ENCODE data around the gene FNIP1.
"Not testable (repeated sequence)": the region's sequence is repeated elsewhere in the genome, so short reads cannot be mapped to it uniquely, and the experiment has no call there.

Gene FNIP1

DNA sequence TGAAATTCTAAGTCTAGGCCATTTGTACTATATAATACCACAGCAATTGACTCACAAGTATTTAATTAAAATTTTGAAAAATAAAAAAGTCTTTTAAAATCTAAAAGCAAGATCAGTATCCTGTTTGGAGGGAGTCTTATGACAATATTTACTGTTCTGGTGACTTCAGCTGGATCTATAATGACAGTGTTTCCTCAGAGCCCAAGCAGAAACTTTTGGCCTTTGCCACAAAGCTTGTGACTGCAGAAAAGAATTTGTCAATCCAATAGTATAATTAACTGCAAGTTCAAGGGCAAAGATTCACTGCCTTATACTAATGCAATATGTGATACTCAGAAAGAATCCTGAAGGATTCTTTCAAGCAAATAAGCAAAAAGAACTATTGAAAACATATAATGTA lies 112.2 kb downstream of the FNIP1 start:
- DNase-seq (ENCODE audit: low read depth in 2 of 2), result no peak

DNA sequence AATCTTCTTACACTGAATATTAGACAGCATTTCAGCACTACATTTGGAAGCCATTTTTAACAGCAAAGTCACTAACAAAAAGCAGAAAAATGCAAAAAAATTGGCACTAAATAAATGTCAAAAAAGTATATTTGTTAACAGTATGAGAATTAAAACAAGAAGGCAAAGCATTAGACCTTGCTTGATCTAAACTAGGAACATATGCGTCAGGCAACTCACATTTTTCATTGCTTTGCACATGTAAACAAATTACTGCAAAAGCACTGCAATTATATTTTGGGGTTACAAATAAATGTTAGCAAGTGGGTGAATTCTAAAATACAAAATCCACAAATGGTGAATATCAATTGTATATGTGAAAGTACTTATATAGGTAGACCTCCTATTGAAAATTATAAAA lies 112.8 kb downstream of the FNIP1 start:
- DNase-seq (ENCODE audit: low read depth in 2 of 2), result no peak

DNA sequence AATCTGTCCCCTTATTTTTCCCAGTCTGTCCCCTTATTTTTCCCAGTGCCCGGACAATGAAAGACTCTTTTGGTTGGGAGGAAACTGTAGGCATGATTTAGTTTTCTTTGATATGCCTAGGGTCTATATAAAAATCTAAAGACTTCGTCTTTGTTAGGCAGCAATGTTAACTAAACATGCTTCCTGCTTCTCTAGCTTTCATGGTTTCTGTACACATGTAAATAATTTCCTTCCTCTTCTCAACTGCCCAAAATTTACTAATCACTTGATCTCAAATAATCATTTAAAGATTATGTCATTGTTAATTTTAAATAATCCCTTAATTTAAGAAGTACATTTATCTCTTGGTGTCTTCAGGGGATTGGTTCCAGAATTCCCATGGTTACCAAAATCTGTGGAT lies 114.0 kb downstream of the FNIP1 start:
- DNase-seq (ENCODE audit: low read depth in 2 of 2), result no peak

DNA sequence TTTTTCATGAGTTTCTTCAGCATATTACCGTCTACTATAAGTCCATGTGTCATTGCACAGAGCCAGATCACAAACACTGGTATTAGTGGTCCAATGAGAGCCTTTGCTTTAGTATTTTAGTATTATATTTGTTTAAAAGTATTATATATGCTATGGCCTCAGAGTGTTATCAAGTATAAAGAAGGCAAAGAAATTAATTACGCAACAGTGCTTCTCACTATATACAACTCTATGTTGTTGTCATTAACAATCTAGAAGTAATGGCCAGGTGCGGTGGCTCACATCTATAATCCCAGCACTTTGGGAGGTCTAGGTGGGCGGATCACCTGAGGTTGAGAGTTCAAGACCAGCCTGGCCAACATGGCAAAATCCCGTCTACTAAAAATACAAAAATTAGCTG lies 114.6 kb downstream of the FNIP1 start:
- no peak for DNase-seq (ENCODE audit: low read depth in 2 of 2)

DNA sequence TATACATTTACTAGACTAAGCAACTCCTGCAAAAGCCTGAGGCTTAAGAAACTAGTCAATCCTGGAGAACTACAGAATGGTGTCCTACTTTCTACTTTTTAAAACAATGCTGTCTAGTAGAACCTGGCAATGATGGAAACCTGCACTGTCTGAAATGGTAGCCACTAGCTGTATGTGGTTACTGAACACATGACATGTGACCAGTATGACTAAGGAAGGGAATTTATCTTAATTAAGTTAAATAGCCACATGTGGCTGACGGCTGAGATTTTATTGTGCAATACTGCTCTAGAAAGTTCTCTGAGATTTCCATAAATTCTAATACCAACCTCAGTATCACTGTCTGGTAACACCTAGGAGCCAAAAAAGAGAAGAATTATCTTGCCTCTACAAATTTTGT lies 116.9 kb downstream of the FNIP1 start:
- DNase-seq (ENCODE audit: low read depth in 2 of 2), result no peak

DNA sequence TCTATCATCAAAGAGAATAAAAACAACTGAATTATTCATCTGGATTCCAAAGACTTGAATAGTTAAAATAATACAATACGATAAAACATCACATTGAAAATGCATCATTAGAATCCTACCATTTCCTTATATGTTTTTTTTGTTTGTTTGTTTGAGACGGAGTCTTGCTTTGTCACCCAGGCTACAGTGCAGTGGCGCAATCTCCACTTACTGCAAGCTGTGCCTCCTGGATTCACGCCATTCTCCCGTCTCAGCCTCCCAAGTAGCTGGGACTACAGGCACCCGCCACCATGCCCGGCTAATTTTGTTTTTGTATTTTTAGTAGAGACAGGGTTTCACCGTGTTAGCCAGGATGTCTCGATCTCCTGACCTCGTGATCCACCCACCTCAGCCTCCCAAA lies 118.5 kb downstream of the FNIP1 start:
- DNase-seq (ENCODE audit: low read depth in 2 of 2), result not testable (repeated sequence)

DNA sequence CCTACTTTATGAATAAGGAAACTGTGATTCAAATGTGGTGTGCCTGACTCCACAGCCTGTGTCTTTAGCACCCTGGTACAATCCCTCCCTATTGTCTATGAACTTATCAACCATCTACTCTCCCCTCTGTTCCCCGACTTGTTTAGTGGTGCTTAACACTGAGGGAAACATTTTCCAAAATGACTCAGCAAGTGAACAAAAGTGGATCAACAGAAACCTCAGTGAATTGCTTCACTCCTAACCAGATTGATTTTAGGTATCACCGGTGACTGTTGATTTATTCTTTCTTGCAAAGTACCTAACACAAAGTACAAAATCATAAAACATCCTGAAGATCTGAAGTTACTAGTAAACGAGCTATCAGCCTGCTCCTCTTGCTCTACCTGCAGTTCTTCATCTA lies 119.7 kb downstream of the FNIP1 start:
- no peak for DNase-seq (ENCODE audit: low read depth in 2 of 2)

DNA sequence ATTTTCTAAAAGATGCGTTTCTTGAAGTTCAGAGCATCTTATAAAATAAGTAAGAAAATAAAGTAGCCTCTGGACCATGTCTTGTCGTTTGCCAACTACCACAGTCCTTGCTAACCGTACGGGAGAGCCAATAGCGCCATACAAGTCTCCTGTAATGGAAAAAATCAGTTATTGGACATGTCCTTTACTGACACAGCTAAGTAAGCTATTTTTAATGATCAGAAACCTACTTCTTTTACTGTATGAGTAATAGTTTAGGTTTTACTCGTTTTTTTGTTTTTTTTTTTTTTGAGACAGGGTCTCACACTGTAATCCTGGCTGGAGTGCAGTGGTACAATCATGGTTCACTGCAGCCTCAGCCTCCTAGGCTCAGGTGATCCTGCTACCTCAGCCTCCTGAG lies 124.0 kb downstream of the FNIP1 start:
- no peak for DNase-seq (ENCODE audit: low read depth in 2 of 2)

DNA sequence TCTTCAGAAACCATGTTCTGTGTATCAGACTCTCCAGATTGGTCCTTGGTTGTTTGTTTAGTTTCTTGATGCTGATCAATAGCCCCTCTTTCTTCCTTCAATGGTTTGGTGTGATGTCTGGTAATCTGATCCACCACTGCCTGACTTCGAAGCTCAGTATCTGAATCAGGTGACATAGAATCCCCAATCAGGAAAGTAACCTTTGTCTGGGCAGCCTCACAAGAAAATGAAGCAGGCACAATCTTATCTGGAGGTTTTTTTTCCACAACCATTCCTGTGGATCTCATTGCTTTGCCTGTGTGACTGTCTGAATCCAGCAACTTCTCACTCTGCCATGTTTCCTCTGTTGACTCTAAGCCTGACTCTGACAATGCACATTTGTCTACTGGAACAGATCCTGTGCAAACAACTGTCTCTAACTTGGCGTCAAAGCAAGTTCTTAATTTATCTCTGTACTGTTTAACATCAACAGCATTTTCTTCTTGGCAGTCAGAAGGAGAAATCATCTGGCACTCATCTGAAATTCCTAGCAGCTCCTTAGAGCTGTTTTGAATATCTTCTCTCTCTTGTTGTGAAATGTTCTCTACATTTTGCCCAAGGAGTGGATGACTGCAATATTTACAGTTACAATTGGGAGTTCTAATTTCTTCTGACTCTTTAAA lies 124.7 kb downstream of the FNIP1 start:
- DNase-seq (ENCODE audit: low read depth in 2 of 2), result no peak

DNA sequence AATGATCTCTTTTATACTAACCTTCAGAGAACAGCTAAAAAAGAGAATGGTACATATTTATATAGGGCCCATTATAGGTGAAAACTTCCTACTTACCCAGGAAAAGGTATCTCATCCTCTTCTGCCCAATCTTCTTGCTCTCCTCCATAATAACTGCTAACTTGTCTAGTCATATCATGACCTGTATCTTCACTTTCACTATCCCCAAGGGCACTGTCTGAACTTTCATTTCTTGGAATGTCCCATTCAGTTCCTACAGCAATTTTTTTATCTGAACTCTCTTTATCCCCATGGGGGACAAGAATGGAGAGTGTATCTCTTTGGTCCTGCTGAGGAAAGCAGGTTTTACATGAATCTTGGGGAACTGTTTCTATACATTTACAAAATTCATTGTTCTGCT lies 125.4 kb downstream of the FNIP1 start:
- no peak for DNase-seq (ENCODE audit: low read depth in 2 of 2)

DNA sequence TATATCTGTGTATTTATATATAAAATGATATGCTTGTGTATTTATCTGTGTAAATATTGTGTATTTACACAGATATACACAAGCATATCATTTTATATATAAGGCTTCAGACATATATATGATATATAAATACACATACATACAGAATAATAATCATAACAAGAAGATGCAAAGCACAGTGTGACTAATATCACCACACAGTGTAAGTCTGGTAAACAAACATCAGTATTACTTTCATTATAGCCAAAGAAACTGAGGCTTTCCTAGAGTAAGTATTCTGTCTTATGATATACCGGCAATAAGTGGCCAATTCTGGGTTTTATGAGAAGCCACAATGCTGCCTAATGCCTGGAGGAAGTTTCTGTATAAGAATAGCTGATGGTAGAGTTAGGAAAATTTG lies 131.9 kb downstream of the FNIP1 start:
- no peak for DNase-seq (ENCODE audit: low read depth in 2 of 2)

DNA sequence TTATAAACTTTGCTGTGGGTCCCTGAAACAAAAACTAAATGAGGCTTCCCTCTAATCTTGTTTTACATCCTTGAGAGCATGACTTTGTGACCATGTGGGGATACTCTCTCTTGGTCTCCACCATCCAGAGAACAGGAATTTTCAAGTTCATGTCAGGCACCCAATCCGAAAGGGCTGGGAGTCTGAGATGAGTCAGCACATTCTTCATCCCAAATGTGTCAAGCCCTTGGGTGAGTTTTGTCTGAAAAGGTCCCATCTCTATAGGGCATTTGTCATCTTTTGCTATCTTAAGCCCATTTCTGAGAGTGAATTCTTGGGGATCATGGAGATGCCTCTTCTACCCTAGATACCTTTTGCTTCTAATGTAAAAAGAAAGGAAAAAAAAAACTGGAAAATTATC lies 134.9 kb downstream of the FNIP1 start:
- DNase-seq (ENCODE audit: low read depth in 2 of 2), result no peak

DNA sequence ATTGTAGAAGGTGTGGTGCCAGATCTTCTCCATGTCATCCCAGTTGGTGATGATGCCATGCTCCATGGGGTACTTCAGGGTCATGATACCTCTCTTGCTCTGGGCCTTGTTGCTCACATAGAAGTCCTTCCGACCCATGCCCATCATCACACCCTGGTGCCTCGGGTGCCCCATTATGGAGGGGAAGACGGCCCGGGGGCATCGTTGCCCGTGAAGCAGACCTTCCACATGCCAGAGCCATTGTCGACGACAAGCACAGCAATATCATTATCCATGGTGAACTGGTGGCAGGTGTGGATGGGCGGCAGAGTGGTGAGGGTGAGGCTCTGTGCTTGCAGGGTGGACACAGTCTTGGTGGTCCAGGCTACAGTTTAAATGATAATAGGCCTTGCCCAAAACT lies 137.0 kb downstream of the FNIP1 start:
- no peak for DNase-seq (ENCODE audit: low read depth in 2 of 2)

DNA sequence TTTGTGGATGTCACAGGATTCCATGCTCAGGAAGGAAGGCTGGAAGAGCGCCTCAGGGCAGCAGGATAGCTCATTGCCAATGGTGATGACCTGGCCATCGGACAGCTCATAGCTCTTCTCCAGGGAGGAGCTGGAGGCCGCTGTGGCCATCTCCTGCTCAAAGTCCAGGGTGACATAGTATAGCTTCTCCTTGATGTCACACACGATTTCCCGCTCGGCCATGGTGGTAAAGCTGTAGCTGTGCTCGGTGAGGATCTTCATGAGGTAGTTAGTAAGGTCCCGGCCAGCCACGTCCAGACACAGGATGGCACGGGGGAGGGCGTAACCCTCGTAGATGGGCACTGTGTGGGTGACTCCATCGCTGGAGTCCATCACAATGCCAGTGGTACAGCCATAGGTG lies 137.5 kb downstream of the FNIP1 start:
- DNase-seq (ENCODE audit: low read depth in 2 of 2), result no peak

DNA sequence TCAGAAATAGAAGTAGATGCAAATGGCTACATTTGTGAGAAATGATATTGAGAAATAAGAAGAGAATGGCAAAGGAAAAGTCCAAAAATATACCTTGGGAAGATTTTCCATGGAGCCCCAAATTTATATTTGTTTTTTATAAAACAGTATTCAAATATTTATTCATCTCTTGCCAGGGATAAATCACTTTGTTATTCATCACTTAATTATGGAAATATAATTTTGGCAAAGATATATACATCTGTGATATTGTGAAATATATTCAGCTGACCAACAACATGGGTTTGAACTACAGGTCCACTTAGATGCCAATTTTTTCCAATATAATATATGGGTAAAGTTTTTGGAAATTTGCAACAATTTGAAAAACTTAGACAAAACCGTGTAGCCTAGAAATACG lies 142.0 kb downstream of the FNIP1 start:
- DNase-seq (ENCODE audit: low read depth in 2 of 2), result no peak

DNA sequence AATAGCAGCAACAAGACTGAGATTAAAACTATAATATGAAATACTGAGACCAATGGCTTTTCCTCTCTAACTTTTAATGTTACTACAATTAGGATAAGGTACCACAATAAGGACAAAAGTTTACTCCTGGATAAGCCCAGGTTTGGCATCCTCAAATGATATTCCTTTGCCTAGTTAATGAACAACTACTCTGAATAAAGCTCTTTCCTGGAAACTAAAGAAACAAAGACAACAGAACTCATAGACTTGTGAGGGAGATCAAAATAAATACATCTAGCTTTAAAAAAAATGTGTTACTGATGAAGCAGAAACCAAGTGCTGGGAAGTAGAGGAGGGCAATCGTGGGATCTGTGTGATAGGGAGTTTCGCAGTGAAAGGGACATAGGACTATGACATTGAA lies 142.5 kb downstream of the FNIP1 start:
- DNase-seq (ENCODE audit: low read depth in 2 of 2), result no peak

DNA sequence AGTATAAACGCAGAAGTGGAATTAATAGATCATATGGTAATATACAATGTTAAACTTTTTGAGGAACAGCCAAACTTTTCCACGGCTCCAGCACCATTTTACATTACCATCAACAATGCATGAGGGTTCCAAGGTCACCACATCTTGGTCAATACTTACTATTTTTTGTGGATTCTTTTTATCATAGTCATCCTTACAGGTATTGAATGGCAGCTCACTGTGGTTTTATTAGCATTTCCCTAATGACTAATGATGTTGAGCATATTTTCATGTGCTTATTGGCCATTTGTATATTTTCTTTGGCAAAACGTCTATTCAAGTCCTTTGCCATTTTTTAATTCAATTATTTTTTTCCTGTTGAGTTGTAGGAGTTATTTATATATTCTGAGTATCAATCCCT lies 147.7 kb downstream of the FNIP1 start:
- DNase-seq (ENCODE audit: low read depth in 2 of 2), result no peak

DNA sequence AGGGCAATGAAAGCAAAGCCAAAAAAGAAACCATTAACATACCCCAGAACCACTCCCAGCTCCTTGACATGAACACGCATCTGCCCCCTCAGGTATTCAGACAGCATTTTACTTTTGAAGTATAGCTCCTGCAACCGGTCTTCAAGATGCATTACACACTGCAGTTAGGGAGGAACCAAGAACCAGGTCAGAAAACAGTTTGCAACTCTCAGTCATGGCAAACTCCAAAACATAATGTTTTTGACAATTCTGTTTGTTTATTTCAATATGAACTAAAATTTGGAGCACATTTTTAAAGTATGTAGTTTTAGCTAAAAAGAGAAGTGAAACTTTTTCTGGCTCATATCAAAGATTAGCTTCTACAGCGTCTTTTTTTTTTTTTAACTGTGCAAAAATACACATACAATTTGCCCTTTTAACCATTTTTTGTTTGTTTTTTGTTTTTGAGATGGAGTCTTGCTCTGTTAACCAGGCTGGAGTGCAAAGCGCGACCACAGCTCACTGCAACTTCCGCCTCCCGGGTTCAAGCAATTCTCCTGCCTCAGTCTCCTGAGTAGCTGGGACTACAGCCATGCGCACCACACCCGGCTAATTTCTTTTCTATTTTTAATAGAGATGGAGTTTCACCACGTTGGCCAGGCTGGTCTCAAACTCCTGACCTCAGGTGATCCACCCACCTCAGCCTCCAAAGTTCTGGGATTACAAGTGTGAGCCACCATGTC lies 149.6 kb downstream of the FNIP1 start:
- DNase-seq (ENCODE audit: low read depth in 2 of 2), result no peak

DNA sequence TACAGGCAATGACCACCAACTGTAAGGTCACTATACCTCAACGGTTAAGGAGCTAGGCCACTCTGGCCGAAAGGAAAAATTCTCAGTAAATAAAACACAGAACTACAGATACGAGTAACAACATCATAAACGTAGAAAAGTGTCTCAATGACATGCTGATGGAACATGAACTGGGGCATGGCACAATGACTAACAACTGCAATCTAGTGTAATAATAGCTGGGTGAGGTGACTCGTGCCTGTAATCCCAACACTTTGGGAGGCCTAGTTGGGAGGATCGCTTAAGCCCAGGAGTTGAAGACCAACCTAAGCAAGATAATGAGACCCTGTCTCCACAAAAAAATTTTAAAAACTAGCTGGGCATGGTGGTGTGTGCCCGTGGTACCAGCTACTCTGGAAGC lies 152.0 kb downstream of the FNIP1 start:
- DNase-seq (ENCODE audit: low read depth in 2 of 2), result no peak

DNA sequence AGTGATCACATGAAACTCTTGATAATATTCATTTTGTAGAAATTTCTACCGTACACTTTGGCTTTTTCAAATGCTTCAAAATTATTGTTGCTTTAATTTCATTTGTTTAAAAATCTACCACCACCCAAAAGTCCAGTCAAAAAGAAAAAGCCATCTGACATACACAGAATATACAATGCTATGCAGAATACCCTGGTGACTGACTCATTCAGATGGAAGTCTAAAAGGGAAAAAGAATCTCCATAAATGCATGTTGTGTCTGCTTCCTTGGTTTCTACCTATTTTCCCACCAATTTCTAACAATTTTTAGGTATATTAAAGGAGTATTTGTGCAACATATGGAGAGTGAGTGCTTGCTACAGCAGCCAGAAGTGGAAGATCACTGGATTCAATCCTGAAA lies 152.4 kb downstream of the FNIP1 start:
- no peak for DNase-seq (ENCODE audit: low read depth in 2 of 2)

DNA sequence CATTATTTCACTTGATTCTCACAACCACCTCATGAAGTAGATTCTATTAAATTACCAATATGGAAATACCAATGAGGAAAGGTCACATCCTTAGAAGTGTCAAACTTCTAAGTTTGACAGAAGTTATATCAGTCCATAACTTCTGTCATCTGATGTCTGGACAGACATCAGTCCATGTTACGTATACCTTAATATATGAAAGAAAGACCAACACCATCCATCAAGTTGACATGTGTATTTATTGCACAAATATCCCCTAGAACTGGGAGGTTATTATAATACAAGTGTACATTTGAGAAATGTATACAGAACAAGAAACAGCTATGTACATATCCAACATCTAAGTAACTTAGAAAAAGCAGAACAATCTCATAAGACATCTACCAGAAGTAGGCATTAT lies 155.3 kb downstream of the FNIP1 start:
- DNase-seq (ENCODE audit: low read depth in 2 of 2), result no peak

DNA sequence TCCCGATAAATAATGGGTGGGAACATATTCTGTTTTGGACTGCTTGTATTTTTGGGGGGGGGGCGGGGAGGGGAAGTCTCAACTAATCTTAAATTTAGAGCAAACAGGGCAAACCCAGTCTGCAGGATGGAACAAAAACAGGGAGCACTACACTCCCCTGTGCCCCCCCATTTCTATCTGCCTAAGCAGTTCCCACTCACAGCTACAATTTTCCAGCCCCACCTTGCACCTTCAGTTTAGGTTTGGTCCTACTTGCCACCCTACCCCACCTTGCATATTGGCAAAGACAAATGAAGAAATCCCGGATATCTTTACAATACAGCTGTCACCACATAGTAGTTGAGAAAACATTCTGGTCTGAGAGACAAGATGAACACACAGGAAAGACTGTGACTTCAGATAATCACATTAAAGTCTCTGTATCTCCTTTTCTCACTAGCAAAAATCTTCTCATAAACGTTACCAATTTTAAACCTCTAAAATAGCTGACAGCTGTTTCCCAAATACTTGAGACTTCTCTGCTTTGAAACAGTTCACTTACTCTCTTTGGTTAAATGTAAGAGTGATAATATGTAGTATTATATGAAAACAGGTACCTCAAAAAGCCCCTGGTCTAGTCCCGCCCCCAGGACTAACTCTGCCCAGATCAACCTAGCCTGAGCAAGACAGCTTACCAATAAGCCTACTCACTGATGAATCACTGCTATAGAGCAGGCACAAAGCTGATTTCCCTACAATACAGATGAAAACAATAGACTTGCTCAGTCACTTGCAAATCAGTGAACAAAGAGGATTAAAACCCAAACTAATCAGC lies 156.6 kb downstream of the FNIP1 start:
- peak; percentile 21 to 33 for DNase-seq (ENCODE audit: low read depth in 2 of 2)

DNA sequence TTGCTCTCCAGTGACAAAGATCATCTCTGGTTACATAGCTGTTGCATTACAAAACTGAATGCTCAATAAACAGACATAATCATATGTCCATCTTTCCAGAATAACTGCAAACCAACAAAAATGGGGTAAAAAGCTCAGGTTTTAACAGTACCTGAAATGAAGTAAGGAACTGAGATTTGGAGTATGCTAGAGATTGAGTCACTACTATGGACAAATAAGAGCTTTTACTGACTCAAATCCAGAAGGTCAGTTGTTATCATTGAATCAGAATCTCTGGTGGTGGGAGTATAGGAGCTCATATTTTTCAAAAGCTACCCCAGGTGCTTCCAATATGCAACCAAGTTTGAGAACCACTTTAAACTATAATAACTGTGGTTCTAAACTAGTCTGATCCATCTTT lies 157.7 kb downstream of the FNIP1 start:
- no peak for DNase-seq (ENCODE audit: low read depth in 2 of 2)
